ENCODE results near the gene ZEB1. TPM values are rescaled to one million over a fixed set of nuclear protein-coding genes. Genes with fewer than 3 reads are reported as not detected.

Gene ZEB1
- polyA plus RNA-seq, 1 experiment = 154 TPM

DNA sequence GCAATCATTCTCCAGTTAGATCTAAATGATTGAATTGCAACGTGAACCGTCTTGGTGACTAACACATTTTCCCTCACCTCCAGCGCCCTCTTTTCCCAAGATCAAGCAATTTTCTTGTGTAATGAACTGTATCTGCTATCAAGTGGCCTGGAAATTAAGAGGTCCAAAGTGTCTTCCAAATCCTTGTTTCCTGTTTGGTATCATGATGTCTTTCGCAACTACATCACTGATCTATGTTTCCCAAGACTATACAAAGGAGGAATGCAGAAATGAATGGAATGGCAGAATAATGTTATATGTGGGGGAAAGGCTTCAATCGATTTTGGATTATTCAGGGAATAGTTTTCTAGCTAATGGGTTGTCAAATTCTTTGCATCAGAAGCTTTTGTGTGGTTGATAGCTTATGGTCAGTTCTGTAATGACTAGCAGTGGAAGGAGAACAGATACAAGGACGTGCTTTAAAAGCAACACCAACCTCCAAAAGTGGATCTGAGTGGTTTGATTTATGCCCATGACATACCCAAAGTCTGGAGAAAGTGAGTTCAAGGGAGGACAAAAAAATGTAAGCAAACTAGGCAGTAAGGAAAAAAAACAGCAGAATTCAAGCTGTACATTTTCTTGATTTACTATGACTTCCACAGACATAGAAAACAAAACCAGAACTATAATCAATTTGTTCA is 14.6 kb upstream of the ZEB1 start:
- no peaks in the 10 kb centered on the region for H3K9me3 ChIP-seq (ENCODE audit: control insufficient read depth, insufficient read depth, low read length)
- H3K4me3 ChIP-seq (ENCODE audit: low read depth, low read length) = no peak overlapping the region
- no peak for DNase-seq (ENCODE audit: low read depth, low spot score)
- TF ChIP-seq, protein P1, sequence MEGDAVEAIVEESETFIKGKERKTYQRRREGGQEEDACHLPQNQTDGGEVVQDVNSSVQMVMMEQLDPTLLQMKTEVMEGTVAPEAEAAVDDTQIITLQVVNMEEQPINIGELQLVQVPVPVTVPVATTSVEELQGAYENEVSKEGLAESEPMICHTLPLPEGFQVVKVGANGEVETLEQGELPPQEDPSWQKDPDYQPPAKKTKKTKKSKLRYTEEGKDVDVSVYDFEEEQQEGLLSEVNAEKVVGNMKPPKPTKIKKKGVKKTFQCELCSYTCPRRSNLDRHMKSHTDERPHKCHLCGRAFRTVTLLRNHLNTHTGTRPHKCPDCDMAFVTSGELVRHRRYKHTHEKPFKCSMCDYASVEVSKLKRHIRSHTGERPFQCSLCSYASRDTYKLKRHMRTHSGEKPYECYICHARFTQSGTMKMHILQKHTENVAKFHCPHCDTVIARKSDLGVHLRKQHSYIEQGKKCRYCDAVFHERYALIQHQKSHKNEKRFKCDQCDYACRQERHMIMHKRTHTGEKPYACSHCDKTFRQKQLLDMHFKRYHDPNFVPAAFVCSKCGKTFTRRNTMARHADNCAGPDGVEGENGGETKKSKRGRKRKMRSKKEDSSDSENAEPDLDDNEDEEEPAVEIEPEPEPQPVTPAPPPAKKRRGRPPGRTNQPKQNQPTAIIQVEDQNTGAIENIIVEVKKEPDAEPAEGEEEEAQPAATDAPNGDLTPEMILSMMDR (IDR thresholded peaks at IDR 0.05; ENCODE audit: low read depth, low read length) = no peak
- H3K27ac ChIP-seq (ENCODE audit: low read depth, low read length) = no peak overlapping the region
- CTCF ChIA-PET = interaction anchor here (0.6 kb wide), 2 partner anchors 15 to 343 kb away, joined by 3 read pairs; no protein-coding TSS in a partner anchor
- POLR2A ChIA-PET = interaction anchor here (1.2 kb wide), 1 partner anchor 43 kb away, joined by 3 read pairs; no protein-coding TSS in a partner anchor
- H3K27me3 ChIP-seq (ENCODE audit: control insufficient read depth, insufficient read depth, low read length) = no peaks in the 10 kb centered on the region

DNA sequence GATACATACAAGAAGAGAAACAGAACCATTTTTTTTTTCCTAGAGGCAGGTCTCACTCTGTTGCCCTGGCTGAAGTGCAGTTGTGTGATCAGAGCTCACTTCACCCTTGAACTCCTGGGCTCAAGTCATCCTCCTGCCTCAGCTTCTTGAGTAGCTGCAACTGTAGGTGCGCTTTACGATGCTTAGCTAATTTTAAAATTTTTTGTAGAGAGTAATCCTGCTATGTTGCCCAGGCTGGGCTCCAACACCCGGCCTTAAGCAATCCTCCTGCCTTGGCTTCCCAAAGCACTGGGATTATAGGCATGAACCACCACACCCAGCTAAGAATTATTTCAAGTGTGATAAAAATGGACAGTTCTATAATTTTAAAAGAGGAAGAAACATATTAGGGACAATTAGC is 5.6 kb upstream of the ZEB1 start:
- no peak overlapping the region for H3K4me3 ChIP-seq (ENCODE audit: low read depth, low read length)
- POLR2A ChIA-PET = no interaction called here
- DNase-seq (ENCODE audit: low read depth, low spot score) = no peak
- no peak overlapping the region for H3K27ac ChIP-seq (ENCODE audit: low read depth, low read length)
- TF ChIP-seq, protein P1 (IDR thresholded peaks at IDR 0.05; ENCODE audit: low read depth, low read length) = no peak
- H3K9me3 ChIP-seq (ENCODE audit: control insufficient read depth, insufficient read depth, low read length) = no peaks in the 10 kb centered on the region; the same call in 1 of the 2 replicates
- H3K27me3 ChIP-seq (ENCODE audit: control insufficient read depth, insufficient read depth, low read length) = no peaks in the 10 kb centered on the region
- CTCF ChIA-PET = interaction anchor here (0.6 to 0.8 kb wide), 2 partner anchors 178 to 563 kb away, joined by 3 to 4 read pairs; no protein-coding TSS in a partner anchor

DNA sequence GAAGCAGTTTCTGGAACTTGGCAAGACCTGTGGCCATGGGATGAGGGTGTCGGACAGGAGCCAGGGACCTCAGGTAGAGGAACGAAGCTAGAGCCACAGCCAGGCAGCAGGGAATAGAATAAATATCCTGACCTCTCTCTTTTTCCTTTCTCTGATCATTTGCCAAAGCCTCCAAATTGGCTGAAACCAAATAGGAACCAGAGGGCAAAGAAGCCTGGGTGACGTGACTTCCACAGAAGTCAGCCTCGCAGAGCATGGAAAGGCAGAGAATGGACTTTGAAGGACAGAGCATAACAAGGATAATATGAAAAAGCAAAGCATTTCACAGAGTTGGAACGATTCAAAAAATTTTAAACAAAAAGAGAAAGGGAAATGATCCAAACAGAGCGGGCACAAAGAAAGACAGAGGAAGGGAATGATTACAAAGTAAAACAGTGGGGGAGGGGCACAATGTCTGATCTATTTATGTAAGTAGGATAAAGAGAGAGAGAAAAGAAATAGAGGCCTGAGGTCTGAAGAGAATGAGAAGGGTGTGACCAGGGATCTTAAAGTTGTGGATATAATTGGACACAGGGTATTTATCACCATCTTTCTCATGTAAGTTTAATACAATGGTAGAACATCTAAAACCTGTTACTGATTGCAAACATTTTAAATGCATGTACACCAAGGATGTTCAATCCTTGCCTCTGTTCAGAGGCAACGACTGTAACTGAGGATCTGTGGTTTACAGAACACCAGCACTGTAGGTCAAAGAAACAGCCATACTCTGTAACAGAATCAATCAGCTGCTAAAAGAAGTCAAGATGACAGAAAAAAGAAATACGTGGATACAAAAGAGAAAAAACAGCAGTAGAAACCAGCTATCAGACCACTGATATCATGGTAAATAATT is 4.5 kb upstream of the ZEB1 start:
- no peaks in the 10 kb centered on the region; the same call in 1 of the 2 replicates for H3K9me3 ChIP-seq (ENCODE audit: control insufficient read depth, insufficient read depth, low read length)
- no peak for DNase-seq (ENCODE audit: low read depth, low spot score)
- H3K27me3 ChIP-seq (ENCODE audit: control insufficient read depth, insufficient read depth, low read length) = no peaks in the 10 kb centered on the region
- H3K4me3 ChIP-seq (ENCODE audit: low read depth, low read length) = no peak overlapping the region
- ChIA-PET CTCF (interaction anchor here (0.5 kb wide), 1 partner anchor 109 kb away, joined by 4 read pairs; no protein-coding TSS in a partner anchor), POLR2A (no interaction called here)
- no peak overlapping the region for H3K27ac ChIP-seq (ENCODE audit: low read depth, low read length)
- TF ChIP-seq, protein P1 (IDR thresholded peaks at IDR 0.05; ENCODE audit: low read depth, low read length) = no peak

DNA sequence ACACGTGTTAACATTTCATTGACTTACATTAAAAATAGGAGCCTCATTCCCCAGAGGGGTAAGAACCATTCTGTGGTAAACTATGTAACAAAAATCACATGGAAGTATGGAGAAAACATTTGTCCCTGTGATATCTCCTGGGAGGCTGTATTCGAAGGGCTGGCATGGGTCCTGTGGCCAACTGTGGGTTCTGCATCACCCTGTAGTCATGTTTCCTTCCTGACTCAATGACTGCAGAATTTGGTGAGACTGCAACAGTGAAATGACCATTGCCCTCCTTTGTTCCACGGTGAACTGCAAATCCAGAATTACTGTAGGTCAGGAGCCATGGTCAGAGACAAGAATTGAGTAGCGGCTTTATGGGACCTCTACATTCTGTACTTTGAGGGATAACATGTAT is 3.6 kb upstream of the ZEB1 start:
- CTCF ChIA-PET = no interaction called here
- H3K27ac ChIP-seq (ENCODE audit: low read depth, low read length) = peak overlapping the region; percentile 25
- no peaks in the 10 kb centered on the region for H3K27me3 ChIP-seq (ENCODE audit: control insufficient read depth, insufficient read depth, low read length)
- no peak for DNase-seq (ENCODE audit: low read depth, low spot score)
- H3K9me3 ChIP-seq (ENCODE audit: control insufficient read depth, insufficient read depth, low read length) = no peaks in the 10 kb centered on the region; the same call in 1 of the 2 replicates
- TF ChIP-seq, protein P1 (IDR thresholded peaks at IDR 0.05; ENCODE audit: low read depth, low read length) = no peak
- POLR2A ChIA-PET = no interaction called here
- H3K4me3 ChIP-seq (ENCODE audit: low read depth, low read length) = no peak overlapping the region
